HG03442 (cell line): ENCODE measurements around the gene B3GAT3.
"Not testable (repeated sequence)": the region's sequence is repeated elsewhere in the genome, so short reads cannot be mapped to it uniquely, and the experiment has no call there.

Experiments used
- ATAC-seq: cut with Tn5 transposase; IDR thresholded peaks from one replicate; pipeline ENCODE4 v1.9.1; 2021; ENCODE audit warnings: mild to moderate bottlenecking, moderate library complexity; ENCODE audit not compliant: unreplicated experiment

The B3GAT3 gene

GRCh38 chr11:62580959-62581715, 40.6 kb downstream of the B3GAT3 start:
- no peak for ATAC-seq

GRCh38 chr11:62579252-62579651, 42.5 kb downstream of the B3GAT3 start:
- ATAC-seq: no peak

- no peak for ATAC-seq
Measured at GRCh38 chr11:62578541-62578940, 43.2 kb downstream of the B3GAT3 start.

GRCh38 chr11:62577046-62577714, 44.6 kb downstream of the B3GAT3 start:
- ATAC-seq: no peak

DNA sequence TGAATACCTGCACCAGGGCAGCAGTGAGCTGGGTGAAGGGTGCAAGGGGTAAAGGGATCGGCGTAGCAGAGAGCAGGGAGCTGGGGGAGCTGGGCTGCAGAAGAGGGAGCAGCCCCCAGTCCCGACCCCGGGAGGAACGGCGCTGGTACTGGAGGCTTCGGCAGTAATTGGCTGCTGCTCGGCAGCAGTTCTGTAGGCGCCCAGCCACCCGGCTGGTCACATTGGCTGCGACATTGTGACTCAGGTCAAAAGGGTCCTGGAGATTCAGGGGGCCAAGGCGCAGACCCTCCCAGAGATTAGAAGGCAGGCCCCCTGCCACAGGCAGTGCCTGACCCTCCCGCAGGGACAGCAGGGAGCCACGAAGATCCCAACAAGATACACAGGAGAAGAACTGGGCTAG, 45.9 kb downstream of the B3GAT3 start:
- no peak for ATAC-seq

DNA sequence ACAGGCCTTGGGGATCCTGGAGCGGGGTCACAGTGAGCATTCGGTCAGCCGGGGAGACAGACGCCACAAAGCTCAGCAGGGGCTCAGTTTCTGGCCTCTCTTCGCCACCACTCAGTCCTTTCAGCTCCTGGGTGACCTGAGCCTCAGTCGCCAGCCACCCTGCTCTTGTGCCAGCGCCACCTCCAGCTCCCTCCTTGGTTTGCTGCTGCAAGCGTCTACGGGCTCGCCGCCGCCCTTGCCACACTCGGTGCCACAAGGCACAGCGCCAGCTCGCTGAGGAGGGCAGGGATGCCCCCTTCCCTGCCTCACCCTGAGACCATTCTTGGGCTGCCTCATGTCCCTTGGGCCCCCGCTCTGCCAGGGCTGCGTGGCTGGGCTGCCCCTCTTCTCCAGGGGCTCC, 46.6 kb downstream of the B3GAT3 start:
- ATAC-seq: no peak

DNA sequence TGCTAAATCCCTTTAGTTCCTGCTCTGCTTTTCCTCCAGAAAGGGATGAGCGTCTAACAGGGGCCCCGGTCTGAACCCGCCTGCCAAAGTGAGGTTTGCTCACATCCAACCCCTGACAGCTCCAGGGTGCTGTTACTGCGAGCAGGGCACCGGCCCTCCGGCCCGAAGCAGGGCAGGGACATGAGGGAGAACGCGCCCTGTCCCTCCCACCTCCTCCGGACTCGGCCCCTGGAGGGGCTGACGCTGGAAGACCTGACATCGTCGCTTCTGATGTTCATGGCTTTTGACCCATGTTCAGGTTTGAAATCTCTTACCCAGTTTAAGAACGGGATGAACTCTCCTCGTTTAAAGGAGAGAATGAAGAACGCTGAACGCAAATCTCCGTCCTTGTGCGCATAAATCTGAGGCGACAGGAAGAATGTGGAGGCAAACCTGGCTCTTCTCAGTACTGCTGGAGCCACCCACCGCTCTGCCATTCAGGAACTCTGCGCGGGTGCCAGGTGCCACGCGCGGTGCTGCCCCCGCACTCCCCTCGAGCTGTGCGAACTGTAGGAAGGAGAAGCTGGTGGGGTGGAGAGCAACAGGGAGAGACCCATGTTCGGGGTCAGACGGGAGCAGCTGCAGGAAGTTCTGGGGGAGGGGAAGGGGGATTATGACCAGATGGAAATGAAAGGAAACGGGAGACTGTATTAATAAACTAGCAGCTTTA, 47.3 kb downstream of the B3GAT3 start:
- peak; percentile 10 for ATAC-seq

DNA sequence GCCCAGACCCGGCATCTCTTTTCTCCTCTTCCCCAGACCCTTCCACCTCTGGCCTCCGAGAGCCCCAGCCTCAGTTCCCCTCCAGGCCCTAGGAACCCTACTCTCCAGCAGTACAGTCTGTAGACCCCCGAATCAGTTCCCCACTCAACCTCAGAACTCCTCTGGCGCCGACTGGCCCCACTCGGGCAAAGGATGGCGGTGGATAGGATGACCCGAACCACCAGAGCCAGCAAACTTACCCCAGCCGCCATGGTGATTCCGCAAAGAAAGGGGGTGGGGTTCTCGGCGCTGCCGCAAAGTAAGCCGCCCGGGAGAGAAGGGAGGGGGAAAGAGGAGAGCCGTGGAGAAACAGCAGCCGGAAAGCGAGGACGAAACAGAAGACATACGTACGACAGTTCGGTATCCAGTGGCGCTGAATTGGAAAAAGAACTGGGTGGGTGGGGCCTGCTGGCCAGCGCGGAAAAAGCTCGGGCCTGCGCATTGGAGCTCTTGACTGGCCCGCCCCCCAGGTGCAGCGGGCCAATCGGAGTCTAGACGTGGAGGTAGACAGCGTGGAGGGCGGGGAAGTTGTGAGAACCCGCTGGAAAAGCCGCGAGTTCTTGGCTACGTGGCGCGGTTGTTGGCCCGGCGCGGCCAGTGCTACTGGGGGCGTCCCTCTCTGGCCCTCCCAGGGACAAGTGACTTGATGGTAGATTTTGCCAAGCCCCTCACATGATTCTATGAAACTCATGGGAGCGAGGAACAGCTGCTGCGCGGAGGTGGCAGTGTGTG, 48.0 kb downstream of the B3GAT3 start, which contains the start of gene EEF1G:
TSS of gene EEF1G (minus strand) at position 300 of the 771 bp plus-strand sequence. CDS start at position 251, 49 bp downstream.
- peak; percentile 85 for ATAC-seq

DNA sequence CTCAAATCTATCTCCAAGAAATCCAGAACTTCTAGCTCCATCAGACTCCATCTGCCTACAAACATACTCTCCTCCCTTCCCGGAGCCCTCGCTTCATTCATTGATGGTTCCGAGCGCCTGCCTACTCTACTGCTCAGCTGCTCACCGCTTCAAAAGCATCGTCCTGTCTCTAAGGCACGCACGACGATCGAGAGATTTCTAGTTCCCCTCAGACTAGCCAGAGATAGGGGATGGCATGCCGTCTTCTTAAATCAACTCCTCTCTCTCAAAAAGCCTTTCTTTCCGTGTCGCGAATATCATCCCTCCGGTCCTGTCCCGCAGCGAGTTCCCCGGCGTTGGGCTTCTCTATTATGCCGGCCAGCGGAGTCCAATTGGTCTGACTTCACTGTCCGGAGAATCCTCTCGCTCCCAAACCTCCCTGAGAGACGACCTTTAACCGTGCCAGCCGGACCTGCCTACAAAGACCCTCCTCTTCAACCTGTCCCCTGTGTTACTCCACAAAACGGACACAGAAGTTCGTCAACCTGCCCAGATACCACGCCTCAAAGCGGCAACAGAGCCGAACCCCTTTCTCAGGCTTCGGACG, 48.7 kb downstream of the B3GAT3 start:
- no peak for ATAC-seq

- ATAC-seq: no peak
Measured at GRCh38 chr11:62572431-62572830, 49.4 kb downstream of the B3GAT3 start.

DNA sequence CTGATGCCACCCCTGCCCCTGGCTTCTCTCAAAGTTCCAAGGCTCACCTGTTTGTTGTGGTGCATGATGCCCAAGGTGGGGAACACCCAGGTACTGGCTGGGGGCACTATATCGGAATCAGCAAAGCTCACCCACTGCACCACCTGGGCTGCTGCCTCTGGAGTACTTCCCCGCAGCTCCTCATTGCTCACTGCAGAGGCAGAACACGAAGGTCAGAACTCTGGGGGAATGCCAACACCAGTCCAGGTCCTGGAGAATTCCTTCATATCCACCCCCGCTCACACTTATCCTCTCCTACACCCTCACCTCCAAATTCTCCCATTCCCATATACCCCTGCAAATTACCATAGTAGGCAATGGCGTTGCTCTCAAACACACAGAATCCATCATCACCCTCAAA, 50.3 kb downstream of the B3GAT3 start:
- not testable (repeated sequence) for ATAC-seq

DNA sequence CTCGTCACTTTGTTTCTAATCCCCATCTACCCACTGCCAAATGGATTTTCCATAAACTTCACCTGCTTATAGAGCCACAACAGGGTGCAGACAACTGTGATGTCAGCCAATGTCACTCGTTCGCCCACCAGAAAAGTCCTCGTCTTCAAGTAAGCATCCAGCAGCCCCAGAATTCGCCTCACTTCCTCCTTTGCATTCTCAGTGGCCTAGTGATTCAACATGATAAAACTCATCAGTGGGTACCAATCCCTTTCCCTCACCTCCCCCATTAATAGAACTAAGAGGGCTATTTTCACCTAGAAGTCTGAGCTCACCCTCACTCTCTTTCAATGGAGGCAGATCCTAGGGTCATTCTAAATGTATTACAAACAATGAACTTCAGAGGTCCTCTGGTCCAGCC, 50.9 kb downstream of the B3GAT3 start:
- ATAC-seq: not testable (repeated sequence)

GRCh38 chr11:62569611-62570010, 52.2 kb downstream of the B3GAT3 start:
- no peak for ATAC-seq

DNA sequence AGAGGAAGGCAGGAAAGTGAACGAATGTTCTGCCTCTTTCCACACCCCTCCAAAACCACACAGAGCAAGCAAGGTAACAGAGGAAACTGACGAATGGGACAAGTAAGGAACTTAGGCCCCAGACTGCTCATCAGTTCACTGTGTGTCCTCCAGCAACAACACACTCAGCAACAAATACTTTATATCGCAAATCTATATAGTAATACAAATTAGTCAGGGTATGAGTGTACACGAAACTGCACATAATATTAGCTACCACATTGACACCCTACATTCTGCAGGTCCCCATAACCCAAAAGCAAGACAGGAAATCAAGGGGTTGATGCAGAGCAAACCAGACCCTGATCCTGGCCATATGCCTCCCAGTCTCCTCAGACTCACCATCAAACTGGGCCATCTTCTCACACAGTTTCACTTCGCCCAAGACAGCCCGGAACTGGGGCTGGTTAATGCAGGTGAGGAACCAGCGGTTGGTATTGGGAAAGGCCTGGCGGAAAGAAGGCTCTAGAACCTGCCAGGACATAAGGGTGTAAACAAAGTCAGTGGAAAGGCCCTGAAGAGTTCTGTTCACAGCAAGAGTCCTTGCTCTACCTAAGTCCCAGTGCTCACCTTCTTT, 54.7 kb downstream of the B3GAT3 start:
- ATAC-seq: no peak

DNA sequence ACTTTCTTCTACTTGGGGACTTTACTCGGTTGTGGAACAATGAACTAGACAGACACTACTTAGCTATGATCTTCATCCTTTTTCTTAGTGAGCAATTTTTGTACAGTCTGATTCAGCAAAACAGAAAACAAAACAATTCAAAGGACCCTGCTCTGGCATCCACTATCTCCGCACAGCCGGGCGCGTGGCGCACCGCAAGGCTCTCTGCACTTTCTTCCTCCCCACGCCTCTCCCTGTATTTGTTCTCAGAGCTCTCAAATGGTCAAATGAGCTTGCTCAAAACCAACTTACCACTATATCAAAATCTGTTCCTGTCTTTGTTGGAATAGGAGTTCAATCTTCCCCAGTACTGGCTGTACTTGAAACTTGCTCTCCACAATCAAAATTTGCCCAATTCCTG, 55.5 kb downstream of the B3GAT3 start:
- ATAC-seq: no peak
